HEK293 (cell line): ENCODE data around the gene PTPRJ.

Experiments used
- CTCF ChIA-PET: fragments of 350-600 bp; formaldehyde crosslinking; extraction: SDS; loops from one replicate; lab custom pipeline; 2021; ENCODE audit warnings: antibody characterized with exemption; lab: Yijun Ruan, JAX
- POLR2A ChIA-PET: fragments of 300-600 bp; formaldehyde crosslinking; extraction: SDS; loops from one replicate; lab custom pipeline; 2020; ENCODE audit warnings: antibody characterized with exemption, inconsistent platforms; lab: Yijun Ruan, JAX
- H3K27ac ChIP-seq: fragments of 200-500 bp; sonication (Bioruptor generic); 2 replicates; pipeline ENCODE4 v1.5.1; 2014; ENCODE audit warnings: low read depth, low read length, control low read depth, inconsistent platforms; ENCODE audit errors: extremely low read depth
- H3K36me3 ChIP-seq, 2 experiments: fragments of 200-500 bp in 1 of 2; sonication (Bioruptor generic) in 1 of 2; 1 replicate in 1 of 2; 2 replicates in 1 of 2; pipeline ENCODE4 v1.5.1; 2014 to 2017; ENCODE audit warnings: inconsistent platforms in 2 of 2, low read length in 2 of 2; ENCODE audit not compliant: control insufficient read depth in 2 of 2, insufficient read depth in 1 of 2
- H3K4me1 ChIP-seq: fragments of 200-500 bp; sonication (Bioruptor generic); 2 replicates; pipeline ENCODE4 v1.5.1; 2014; ENCODE audit warnings: mild to moderate bottlenecking, low read length, inconsistent platforms; ENCODE audit not compliant: control insufficient read depth, insufficient read depth
- H3K4me3 ChIP-seq: 2 replicates; pipeline ENCODE4 v1.5.1; 2011; ENCODE audit warnings: low read depth, mild to moderate bottlenecking, control low read depth, low read length, moderate library complexity
- H3K9me3 ChIP-seq: fragments of 200-500 bp; sonication (Bioruptor generic); 2 replicates; pipeline ENCODE4 v1.5.1; 2014; ENCODE audit warnings: low read depth, low read length, inconsistent platforms; ENCODE audit not compliant: control insufficient read depth, insufficient read depth
- FEZF1 ChIP-seq: fragments of 450-650 bp; formaldehyde crosslinking; IDR thresholded peaks from 2 replicates; pipeline ENCODE4 v1.5.1; 2016; ENCODE audit warnings: missing biosample characterization, missing genetic modification characterization
- GFI1B ChIP-seq: fragments of 450-650 bp; formaldehyde crosslinking; IDR thresholded peaks from 2 replicates; pipeline ENCODE4 v1.5.1; 2016; ENCODE audit warnings: missing biosample characterization, missing genetic modification characterization
- IKZF3 ChIP-seq: fragments of 450-650 bp; IDR thresholded peaks from 2 replicates; pipeline ENCODE4 v1.5.0; 2018; ENCODE audit warnings: missing biosample characterization, mild to moderate bottlenecking, missing genetic modification characterization, moderate library complexity
- KLF1 ChIP-seq: fragments of 450-650 bp; formaldehyde crosslinking; IDR thresholded peaks from 2 replicates; pipeline ENCODE4 v1.5.1; 2016; ENCODE audit warnings: missing biosample characterization, missing genetic modification characterization
- SALL2 ChIP-seq: fragments of 450-650 bp; formaldehyde crosslinking; IDR thresholded peaks from 2 replicates; pipeline ENCODE4 v1.5.0; 2017; ENCODE audit warnings: missing biosample characterization, mild to moderate bottlenecking, missing genetic modification characterization, borderline replicate concordance
- WT1 ChIP-seq: fragments of 450-650 bp; formaldehyde crosslinking; IDR thresholded peaks from 2 replicates; pipeline ENCODE4 v1.5.1; 2016; ENCODE audit warnings: missing biosample characterization, missing genetic modification characterization
- ZEB2 ChIP-seq: fragments of 450-650 bp; formaldehyde crosslinking; IDR thresholded peaks from 2 replicates; pipeline ENCODE4 v1.5.1; 2016; ENCODE audit warnings: missing biosample characterization, missing genetic modification characterization
- ZFP3 ChIP-seq: fragments of 450-650 bp; formaldehyde crosslinking; IDR thresholded peaks from 2 replicates; pipeline ENCODE4 v1.5.1; 2016; ENCODE audit warnings: low read depth, missing biosample characterization, missing genetic modification characterization
- ZNF112 ChIP-seq: fragments of 450-650 bp; formaldehyde crosslinking; IDR thresholded peaks from 2 replicates; pipeline ENCODE4 v1.5.0; 2017; ENCODE audit warnings: missing biosample characterization, missing genetic modification characterization
- ZNF202 ChIP-seq: fragments of 450-650 bp; formaldehyde crosslinking; IDR thresholded peaks from 2 replicates; pipeline ENCODE4 v1.5.1; 2016; ENCODE audit warnings: missing biosample characterization, missing genetic modification characterization, borderline replicate concordance
- ZNF221 ChIP-seq: fragments of 450-650 bp; formaldehyde crosslinking; IDR thresholded peaks from 2 replicates; pipeline ENCODE4 v1.5.1; 2017; ENCODE audit warnings: missing biosample characterization, missing genetic modification characterization, borderline replicate concordance
- ZNF223 ChIP-seq: fragments of 450-650 bp; formaldehyde crosslinking; IDR thresholded peaks from 2 replicates; pipeline ENCODE4 v1.5.1; 2016; ENCODE audit warnings: missing biosample characterization, missing genetic modification characterization
- ZNF23 ChIP-seq: fragments of 450-650 bp; formaldehyde crosslinking; IDR thresholded peaks from 2 replicates; pipeline ENCODE4 v1.5.1; 2016; ENCODE audit warnings: missing biosample characterization, missing genetic modification characterization, borderline replicate concordance
- ZNF292 ChIP-seq: fragments of 450-650 bp; formaldehyde crosslinking; IDR thresholded peaks from 2 replicates; pipeline ENCODE4 v1.5.1; 2016; ENCODE audit warnings: low read depth, missing biosample characterization, missing genetic modification characterization, borderline replicate concordance
- ZNF610 ChIP-seq: fragments of 450-650 bp; formaldehyde crosslinking; IDR thresholded peaks from 2 replicates; pipeline ENCODE4 v1.5.1; 2016; ENCODE audit warnings: missing biosample characterization, missing genetic modification characterization, borderline replicate concordance
- ZNF626 ChIP-seq: fragments of 450-650 bp; sonication (Bioruptor Pico); formaldehyde crosslinking; IDR thresholded peaks from 2 replicates; pipeline ENCODE4 v1.5.1; 2018; ENCODE audit warnings: missing biosample characterization, missing genetic modification characterization, inconsistent platforms
- ZNF629 ChIP-seq: fragments of 450-650 bp; formaldehyde crosslinking; IDR thresholded peaks from 2 replicates; pipeline ENCODE4 v1.5.1; 2017; ENCODE audit warnings: missing biosample characterization, missing genetic modification characterization
- ZNF704 ChIP-seq: fragments of 450-650 bp; formaldehyde crosslinking; IDR thresholded peaks from 2 replicates; pipeline ENCODE4 v1.5.1; 2016; ENCODE audit warnings: missing biosample characterization, missing genetic modification characterization
- ZNF707 ChIP-seq: fragments of 450-650 bp; formaldehyde crosslinking; IDR thresholded peaks from 2 replicates; pipeline ENCODE4 v1.5.1; 2016; ENCODE audit warnings: missing biosample characterization, missing genetic modification characterization
- ZNF76 ChIP-seq: fragments of 450-650 bp; formaldehyde crosslinking; IDR thresholded peaks from 2 replicates; pipeline ENCODE4; 2016; ENCODE audit warnings: low read depth, missing biosample characterization, missing genetic modification characterization, borderline replicate concordance
- TF ChIP-seq, protein P1 (sequence below): sonication (generic); formaldehyde crosslinking; IDR thresholded peaks from 2 replicates; pipeline ENCODE4 v1.8.1; 2022; ENCODE audit warnings: mild to moderate bottlenecking, moderate library complexity, missing genetic modification reagents
- TF ChIP-seq, protein P2 (sequence below): fragments of 450-650 bp; formaldehyde crosslinking; IDR thresholded peaks from 2 replicates; pipeline ENCODE4 v1.5.1; 2016; ENCODE audit warnings: missing biosample characterization, missing genetic modification characterization

Gene PTPRJ

DNA sequence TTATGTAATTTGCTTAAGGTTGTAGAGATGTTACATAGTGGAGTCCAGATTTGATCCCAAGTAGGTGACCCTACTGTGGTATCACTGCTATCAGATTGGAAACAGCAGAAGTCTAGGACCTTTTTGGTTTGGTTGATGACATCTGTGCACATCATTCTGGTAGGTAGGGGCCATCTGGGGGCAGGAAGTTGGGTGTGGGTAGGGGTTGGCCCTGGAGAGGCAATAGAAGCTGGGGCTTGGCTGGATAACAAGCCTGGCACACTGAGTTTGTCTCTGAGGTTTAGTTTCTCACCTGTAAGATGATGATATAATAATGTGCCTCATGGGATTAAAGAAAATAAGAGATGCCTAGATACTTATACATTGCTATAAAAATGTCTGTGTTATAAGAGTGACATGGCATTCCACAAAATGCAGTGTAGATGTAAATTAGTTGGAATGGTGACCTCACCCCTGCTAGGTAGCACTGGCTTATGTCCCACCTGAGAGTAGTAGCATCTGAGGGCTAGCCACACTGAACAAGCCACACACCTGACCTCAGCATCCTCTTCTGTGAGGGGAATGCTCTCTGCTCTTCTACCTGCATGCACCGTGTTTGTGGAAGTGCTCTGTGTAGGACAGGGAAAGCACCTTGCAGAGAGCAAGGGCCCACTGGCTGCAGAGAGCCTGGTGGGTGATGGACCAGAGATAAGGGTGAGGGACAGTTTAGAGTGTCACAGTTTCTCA lies 36.9 kb downstream of the PTPRJ start:
- H3K4me1 ChIP-seq: peaks cover 5% of the 10 kb centered on the region; the same call in 1 of the 2 replicates
- no peak overlapping the region for H3K27ac ChIP-seq
- TF ChIP-seq KLF1 (tag by site-specific recombination): no peak
- TF ChIP-seq ZNF112 (tag by site-specific recombination): no peak
- no peak for TF ChIP-seq ZNF704 (tag by site-specific recombination)
- TF ChIP-seq ZNF292 (tag by site-specific recombination): no peak
- no peak for TF ChIP-seq ZNF223
- TF ChIP-seq SALL2 (tag by site-specific recombination): no peak
- TF ChIP-seq, protein P1, sequence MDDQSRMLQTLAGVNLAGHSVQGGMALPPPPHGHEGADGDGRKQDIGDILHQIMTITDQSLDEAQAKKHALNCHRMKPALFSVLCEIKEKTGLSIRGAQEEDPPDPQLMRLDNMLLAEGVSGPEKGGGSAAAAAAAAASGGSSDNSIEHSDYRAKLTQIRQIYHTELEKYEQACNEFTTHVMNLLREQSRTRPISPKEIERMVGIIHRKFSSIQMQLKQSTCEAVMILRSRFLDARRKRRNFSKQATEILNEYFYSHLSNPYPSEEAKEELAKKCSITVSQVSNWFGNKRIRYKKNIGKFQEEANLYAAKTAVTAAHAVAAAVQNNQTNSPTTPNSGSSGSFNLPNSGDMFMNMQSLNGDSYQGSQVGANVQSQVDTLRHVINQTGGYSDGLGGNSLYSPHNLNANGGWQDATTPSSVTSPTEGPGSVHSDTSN (CRISPR knock-in tag): no peak
- no peak for TF ChIP-seq ZNF629 (tag by site-specific recombination)
- no peak for TF ChIP-seq ZNF76 (tag by site-specific recombination)
- H3K4me3 ChIP-seq: no peak overlapping the region
- POLR2A ChIA-PET: interaction anchor here (0.7 kb wide), 1 partner anchor 23 kb away, joined by 3 read pairs; no protein-coding TSS in a partner anchor
- CTCF ChIA-PET: no interaction called here
- no peaks in the 10 kb centered on the region for H3K36me3 ChIP-seq
- H3K9me3 ChIP-seq: no peaks in the 10 kb centered on the region

DNA sequence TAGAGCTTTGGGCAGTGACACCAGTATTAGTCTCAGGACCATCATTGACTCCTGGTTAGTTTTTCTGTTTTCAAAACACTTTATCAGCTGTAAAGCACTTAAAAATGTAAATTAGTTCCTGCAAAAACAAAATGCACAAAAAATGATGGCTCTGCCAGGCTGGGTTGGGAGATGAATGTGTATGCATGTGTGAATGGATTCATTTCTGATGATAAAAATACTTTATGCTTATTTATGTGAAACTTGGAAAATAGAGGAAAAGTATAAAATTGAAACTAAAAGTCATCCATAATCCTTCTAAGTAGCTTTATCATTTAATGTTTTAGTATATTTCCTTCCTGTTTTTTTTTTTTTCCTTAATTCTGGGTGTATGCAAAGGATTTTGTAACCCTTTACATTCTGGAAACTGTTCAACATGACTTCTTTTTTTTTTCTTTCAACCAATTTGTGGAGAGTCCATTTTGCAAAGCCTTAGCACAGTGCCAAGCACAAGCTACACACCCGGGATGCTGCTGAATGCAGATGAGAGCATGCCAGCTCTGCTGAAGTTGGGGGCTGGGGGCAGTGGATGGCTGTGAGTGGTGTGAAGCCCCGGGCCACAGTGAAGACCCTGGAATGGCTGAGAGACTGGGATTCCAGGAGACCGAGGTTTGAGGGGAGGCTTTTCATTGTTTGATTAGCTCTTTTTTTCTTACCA lies 37.6 kb downstream of the PTPRJ start:
- no peak overlapping the region for H3K27ac ChIP-seq
- ChIA-PET CTCF (no interaction called here), POLR2A (interaction anchor here (0.7 kb wide), 1 partner anchor 24 kb away, joined by 3 read pairs; no protein-coding TSS in a partner anchor)
- H3K36me3 ChIP-seq: no peaks in the 10 kb centered on the region
- TF ChIP-seq FEZF1 (tag by site-specific recombination) (no peak), ZNF610 (tag by site-specific recombination) (no peak), ZNF221 (tag by site-specific recombination) (no peak), ZNF707 (tag by site-specific recombination) (no peak), GFI1B (tag by site-specific recombination) (no peak), ZNF626 (tag by site-specific recombination) (no peak), ZFP3 (no peak), ZEB2 (tag by site-specific recombination) (no peak), WT1 (tag by site-specific recombination) (no peak), IKZF3 (tag by site-specific recombination) (no peak), ZNF23 (tag by site-specific recombination) (no peak), ZNF202 (no peak)
- TF ChIP-seq, protein P2, sequence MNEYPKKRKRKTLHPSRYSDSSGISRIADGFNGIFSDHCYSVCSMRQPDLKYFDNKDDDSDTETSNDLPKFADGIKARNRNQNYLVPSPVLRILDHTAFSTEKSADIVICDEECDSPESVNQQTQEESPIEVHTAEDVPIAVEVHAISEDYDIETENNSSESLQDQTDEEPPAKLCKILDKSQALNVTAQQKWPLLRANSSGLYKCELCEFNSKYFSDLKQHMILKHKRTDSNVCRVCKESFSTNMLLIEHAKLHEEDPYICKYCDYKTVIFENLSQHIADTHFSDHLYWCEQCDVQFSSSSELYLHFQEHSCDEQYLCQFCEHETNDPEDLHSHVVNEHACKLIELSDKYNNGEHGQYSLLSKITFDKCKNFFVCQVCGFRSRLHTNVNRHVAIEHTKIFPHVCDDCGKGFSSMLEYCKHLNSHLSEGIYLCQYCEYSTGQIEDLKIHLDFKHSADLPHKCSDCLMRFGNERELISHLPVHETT (tag by site-specific recombination): no peak
- H3K9me3 ChIP-seq: no peaks in the 10 kb centered on the region
- peaks cover 5% of the 10 kb centered on the region; the same call in 1 of the 2 replicates for H3K4me1 ChIP-seq
- no peak overlapping the region for H3K4me3 ChIP-seq
